Natural killer cell treated with Interleukin-12 subunit alpha and Interleukin-12 subunit beta and Interleukin-15 and Interleukin-18, amount 100 ng/mL, for 72 hours (primary cell): ENCODE results near the gene GPC1. TPM values are rescaled to one million over a fixed set of nuclear protein-coding genes. Genes with fewer than 3 reads are reported as not detected.
A peak's percentile ranks its signal among the peaks of the same experiment; 100 is the strongest.

Source experiments
- ATAC-seq, 2 donors: fragments of 150-1000 bp; cut with Tn5 transposase in 1 of 2; sonication (Bioruptor Pico), chemical (Tn5 transposase) in 1 of 2; 2 replicates each; pipeline ENCODE4 v1.10.0; 2021
- DNase-seq: peaks from one replicate; pipeline ENCODE4 v3.0.0; 2022; ENCODE audit warnings: low spot score
- H3K27ac Mint-ChIP-seq, 2 donors: 1 replicate in 1 of 2; 2 replicates in 1 of 2; pipeline ENCODE4 v1.8.0; 2022; ENCODE audit warnings: mixed read lengths in 2 of 2, mild to moderate bottlenecking in 1 of 2, moderate library complexity in 1 of 2
- H3K27me3 Mint-ChIP-seq, 2 donors: 1 replicate in 1 of 2; 2 replicates in 1 of 2; pipeline ENCODE4 v1.8.0; 2022; ENCODE audit warnings: mixed read lengths in 2 of 2
- H3K36me3 Mint-ChIP-seq: one replicate; pipeline ENCODE4 v1.8.0; 2022; ENCODE audit warnings: mixed read lengths
- H3K4me1 Mint-ChIP-seq, 2 donors: 1 replicate in 1 of 2; 2 replicates in 1 of 2; pipeline ENCODE4 v1.8.0; 2022; ENCODE audit warnings: low read depth in 2 of 2, mixed read lengths in 2 of 2, mild to moderate bottlenecking in 1 of 2
- H3K4me3 Mint-ChIP-seq: one replicate; pipeline ENCODE4 v1.8.0; 2022; ENCODE audit warnings: mixed read lengths
- H3K9me3 Mint-ChIP-seq: 2 replicates; pipeline ENCODE4 v1.8.0; 2022; ENCODE audit warnings: mixed read lengths
- total RNA-seq, 2 donors: library from RNA; stranded (reverse); gene quantifications; one replicate each; pipeline ENCODE4 v1.2.3, GENCODE V29; 2022

The GPC1 gene
- total RNA-seq, 2 donors from 2014 or later = 1.2 to 1.8 TPM

DNA sequence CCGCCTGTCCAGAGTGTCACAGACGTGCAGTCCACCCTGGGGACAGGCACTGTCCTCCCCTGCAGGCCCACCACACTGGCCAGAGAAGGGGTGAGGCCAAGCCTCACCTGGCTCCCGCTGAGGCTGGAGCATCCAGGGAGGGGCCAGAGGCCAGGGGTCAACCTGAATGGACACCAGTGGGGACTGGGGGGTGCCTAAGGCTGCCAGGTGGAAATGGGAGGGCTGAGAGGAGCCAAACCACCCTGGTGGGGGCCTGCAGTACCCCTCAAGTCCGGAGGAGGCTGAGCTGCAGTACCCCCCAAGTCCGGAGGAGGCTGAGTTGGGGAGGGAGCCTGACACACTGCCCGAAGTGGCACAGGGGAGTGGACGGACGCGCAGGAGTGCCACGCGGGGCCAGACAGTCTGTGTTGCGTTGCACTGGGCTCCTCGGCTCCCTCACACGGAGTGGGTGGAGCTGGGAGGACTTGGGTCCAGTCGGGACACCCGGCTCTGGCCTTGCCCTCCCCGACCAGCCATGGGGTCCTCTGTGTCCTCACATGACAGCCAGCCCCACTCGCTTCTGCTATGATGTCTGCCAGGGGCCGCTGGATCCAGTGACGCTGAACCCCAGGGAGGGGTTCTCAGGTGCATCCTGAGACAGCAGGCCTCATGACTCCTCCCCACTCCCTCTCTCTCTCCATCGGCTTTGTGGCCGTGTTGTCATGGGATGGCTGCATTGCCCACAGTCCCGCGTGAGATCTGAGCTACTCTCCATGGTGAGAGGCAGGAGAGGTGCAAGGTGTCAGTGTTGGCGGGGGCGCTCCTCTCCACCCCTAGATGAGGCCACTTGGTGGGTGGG, 22.3 kb upstream of the GPC1 start:
- Mint-ChIP-seq H3K27me3 (peaks cover 8 to 10% of the 10 kb centered on the region in 2 donors), H3K9me3 (no peaks in the 10 kb centered on the region), H3K4me1 (no peaks in the 10 kb centered on the region), H3K27ac (no peak overlapping the region), H3K4me3 (no peak overlapping the region), H3K36me3 (no peaks in the 10 kb centered on the region)
- ATAC-seq (peak; percentile 19 to 61), DNase-seq (peak; percentile 54)

- Mint-ChIP-seq H3K27ac (no peak overlapping the region), H3K36me3 (no peaks in the 10 kb centered on the region), H3K4me1 (no peaks in the 10 kb centered on the region), H3K27me3 (peaks cover 7 to 8% of the 10 kb centered on the region in 2 donors), H3K9me3 (no peaks in the 10 kb centered on the region), H3K4me3 (no peak overlapping the region)
- DNase-seq (peak; percentile 55), ATAC-seq (peak in 1 of 2 donors; percentile 37)
Measured at GRCh38 chr2:240413813-240414429, 21.5 kb upstream of the GPC1 start.

GRCh38 chr2:240416821-240417220, 18.6 kb upstream of the GPC1 start:
- H3K4me1 Mint-ChIP-seq = no peaks in the 10 kb centered on the region
- H3K4me3 Mint-ChIP-seq = no peak overlapping the region
- H3K27ac Mint-ChIP-seq = no peak overlapping the region
- no peak for ATAC-seq
- DNase-seq = no peak
- no peaks in the 10 kb centered on the region for H3K9me3 Mint-ChIP-seq
- H3K27me3 Mint-ChIP-seq = no peaks in the 10 kb centered on the region
- no peaks in the 10 kb centered on the region for H3K36me3 Mint-ChIP-seq

GRCh38 chr2:240418311-240418710, 17.2 kb upstream of the GPC1 start:
- no peaks in the 10 kb centered on the region for H3K4me1 Mint-ChIP-seq

GRCh38 chr2:240419271-240419670, 16.2 kb upstream of the GPC1 start:
- DNase-seq (peak; percentile 51), ATAC-seq (peak in 1 of 2 donors; percentile 41)
- H3K9me3 Mint-ChIP-seq = no peaks in the 10 kb centered on the region

More at GRCh38 chr2:240418311-240418710, 17.2 kb upstream of the GPC1 start:
- Mint-ChIP-seq H3K27ac (no peak overlapping the region), H3K4me3 (no peak overlapping the region), H3K9me3 (no peaks in the 10 kb centered on the region), H3K27me3 (no peaks in the 10 kb centered on the region), H3K36me3 (no peaks in the 10 kb centered on the region)
- ATAC-seq (no peak), DNase-seq (no peak)

GRCh38 chr2:240419723-240420122, 15.7 kb upstream of the GPC1 start:
- DNase-seq = peak; percentile 2
- Mint-ChIP-seq H3K4me1 (no peaks in the 10 kb centered on the region), H3K36me3 (no peaks in the 10 kb centered on the region), H3K27me3 (no peaks in the 10 kb centered on the region), H3K9me3 (no peaks in the 10 kb centered on the region), H3K4me3 (no peak overlapping the region), H3K27ac (no peak overlapping the region)
- no peak for ATAC-seq

More at GRCh38 chr2:240419271-240419670, 16.2 kb upstream of the GPC1 start:
- Mint-ChIP-seq H3K27me3 (no peaks in the 10 kb centered on the region), H3K4me3 (no peak overlapping the region), H3K36me3 (no peaks in the 10 kb centered on the region), H3K27ac (no peak overlapping the region), H3K4me1 (no peaks in the 10 kb centered on the region)

DNA sequence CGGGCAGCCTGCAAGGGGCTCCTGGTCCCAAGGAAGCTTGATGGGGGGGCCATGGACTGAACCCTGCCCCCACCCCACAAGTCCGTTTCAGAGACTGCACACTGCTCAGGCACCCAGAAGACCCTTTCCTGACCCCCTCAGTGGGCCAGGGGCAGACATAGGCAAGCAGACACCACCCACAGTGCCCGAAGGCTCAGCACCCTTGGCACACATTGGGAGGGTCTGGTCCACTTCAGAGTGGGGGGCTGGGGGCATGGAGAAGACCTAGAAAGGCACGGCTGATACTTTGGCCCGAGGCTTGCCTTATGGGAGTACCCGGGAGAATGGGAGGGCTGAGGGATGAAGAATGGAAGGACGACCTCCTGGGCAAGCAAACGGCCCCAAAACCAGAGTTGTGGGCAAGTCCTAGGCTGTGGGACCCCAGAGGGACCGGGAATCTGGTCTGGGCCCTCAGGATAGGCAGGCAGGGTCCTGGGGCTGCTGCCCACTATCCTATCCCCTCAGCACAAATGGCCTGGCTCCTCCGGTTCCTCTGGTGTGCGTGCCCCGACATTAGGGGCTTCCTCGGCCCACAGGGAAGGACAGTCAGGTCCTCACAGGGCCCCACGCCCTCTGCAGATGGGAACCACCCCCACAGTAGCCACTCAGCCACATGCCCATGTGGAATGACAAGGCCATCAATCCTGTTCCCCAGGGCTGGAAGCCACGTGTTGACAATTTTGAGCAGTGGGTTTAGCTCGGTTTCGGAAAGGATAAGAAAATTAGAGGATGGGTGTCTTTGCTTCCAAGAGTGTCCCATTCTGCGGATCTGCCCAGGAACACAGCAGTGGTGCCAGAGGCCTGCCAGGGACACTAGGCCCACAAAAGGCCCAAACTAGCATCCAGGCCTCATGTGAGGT, 15.0 kb upstream of the GPC1 start:
- H3K36me3 Mint-ChIP-seq = no peaks in the 10 kb centered on the region
- ATAC-seq (no peak), DNase-seq (peak; percentile 28)
- no peak overlapping the region for H3K4me3 Mint-ChIP-seq
- H3K4me1 Mint-ChIP-seq = no peaks in the 10 kb centered on the region
- no peaks in the 10 kb centered on the region for H3K27me3 Mint-ChIP-seq
- no peaks in the 10 kb centered on the region for H3K9me3 Mint-ChIP-seq
- no peak overlapping the region for H3K27ac Mint-ChIP-seq

- H3K27me3 Mint-ChIP-seq = peaks cover 0 to under 1% of the 10 kb centered on the region in 2 donors
- no peak overlapping the region for H3K4me3 Mint-ChIP-seq
- DNase-seq = peak; percentile 12
- no peaks in the 10 kb centered on the region for H3K4me1 Mint-ChIP-seq
- H3K36me3 Mint-ChIP-seq = no peaks in the 10 kb centered on the region
- H3K9me3 Mint-ChIP-seq = no peaks in the 10 kb centered on the region
- H3K27ac Mint-ChIP-seq = no peak overlapping the region
- ATAC-seq = no peak
Measured at GRCh38 chr2:240421381-240421780, 14.1 kb upstream of the GPC1 start.

GRCh38 chr2:240422658-240423329, 12.7 kb upstream of the GPC1 start:
- H3K4me3 Mint-ChIP-seq = no peak overlapping the region
- H3K4me1 Mint-ChIP-seq = no peaks in the 10 kb centered on the region
- DNase-seq (no peak), ATAC-seq (no peak)
- peaks cover 0 to 8% of the 10 kb centered on the region in 2 donors for H3K27me3 Mint-ChIP-seq
- H3K27ac Mint-ChIP-seq = no peak overlapping the region
- H3K36me3 Mint-ChIP-seq = no peaks in the 10 kb centered on the region
- no peaks in the 10 kb centered on the region for H3K9me3 Mint-ChIP-seq

- H3K36me3 Mint-ChIP-seq = no peaks in the 10 kb centered on the region
- no peak overlapping the region for H3K4me3 Mint-ChIP-seq
- no peak overlapping the region for H3K27ac Mint-ChIP-seq
- no peaks in the 10 kb centered on the region for H3K9me3 Mint-ChIP-seq
- ATAC-seq (no peak), DNase-seq (peak; percentile 47)
- peaks cover 0 to 8% of the 10 kb centered on the region in 2 donors for H3K27me3 Mint-ChIP-seq
- no peaks in the 10 kb centered on the region for H3K4me1 Mint-ChIP-seq
Measured at GRCh38 chr2:240423788-240424191, 11.7 kb upstream of the GPC1 start.

DNA sequence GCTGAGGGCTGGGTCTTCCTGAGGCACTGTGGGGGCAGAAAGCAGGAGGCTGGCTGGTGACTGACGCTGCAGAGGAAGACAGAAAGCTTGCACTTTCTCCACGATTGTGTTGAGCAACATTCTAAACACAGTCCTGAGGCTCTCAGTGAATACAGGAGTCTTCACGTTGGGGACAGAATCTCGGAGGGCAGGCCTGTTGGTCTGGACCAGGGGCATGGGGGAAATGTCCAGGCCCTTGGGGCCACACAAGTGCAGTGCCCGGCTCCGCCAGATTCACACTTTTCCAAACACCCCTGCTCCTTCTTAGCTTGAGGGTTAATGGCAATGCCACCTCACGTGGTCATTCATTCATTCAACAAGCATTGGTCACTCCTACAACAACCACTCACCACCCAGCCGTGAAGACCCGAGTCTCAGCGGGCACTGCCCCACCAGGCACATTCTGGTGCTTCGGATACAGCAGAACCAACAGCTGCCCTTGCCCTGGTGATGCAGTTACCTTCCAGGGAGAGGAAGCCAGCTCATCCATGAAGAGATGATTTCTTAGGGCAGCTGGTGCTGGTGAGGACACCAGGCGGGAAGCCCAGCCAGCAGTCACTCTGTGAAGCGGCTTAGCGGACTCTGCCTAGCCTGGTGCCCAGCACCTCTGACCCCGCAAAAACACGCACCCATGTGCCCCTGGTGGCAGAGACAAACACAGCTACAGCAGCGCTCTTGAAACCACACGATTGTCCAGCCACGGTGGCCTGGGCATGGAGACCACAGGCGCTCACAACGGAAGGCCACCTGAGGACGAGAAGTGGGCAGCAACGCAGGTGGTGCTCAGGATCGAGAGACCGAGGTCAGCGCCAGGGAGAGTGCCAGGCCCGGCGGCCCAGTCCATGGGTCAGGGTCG, 10.9 kb upstream of the GPC1 start:
- Mint-ChIP-seq H3K4me1 (no peaks in the 10 kb centered on the region), H3K27me3 (peaks cover 0 to 8% of the 10 kb centered on the region in 2 donors), H3K4me3 (no peak overlapping the region), H3K9me3 (no peaks in the 10 kb centered on the region), H3K36me3 (no peaks in the 10 kb centered on the region), H3K27ac (no peak overlapping the region)
- DNase-seq (no peak), ATAC-seq (no peak)

GRCh38 chr2:240425236-240425615, 10.2 kb upstream of the GPC1 start:
- no peak overlapping the region for H3K4me3 Mint-ChIP-seq

More at GRCh38 chr2:240425236-240425615, 10.2 kb upstream of the GPC1 start:
- H3K36me3 Mint-ChIP-seq = no peaks in the 10 kb centered on the region
- no peak overlapping the region for H3K27ac Mint-ChIP-seq
- H3K27me3 Mint-ChIP-seq = peaks cover 0 to 8% of the 10 kb centered on the region in 2 donors
- no peaks in the 10 kb centered on the region for H3K9me3 Mint-ChIP-seq
- no peaks in the 10 kb centered on the region for H3K4me1 Mint-ChIP-seq
- no peak for ATAC-seq
- no peak for DNase-seq
